Heart left ventricle (tissue), 16 donors: ENCODE measurements around the gene GALNT9. TPM values are rescaled to one million over a fixed set of nuclear protein-coding genes. Genes with fewer than 3 reads are reported as not detected.

ENCODE experiments used
- ATAC-seq, 4 donors: fragments of 200-7000 bp; cut with Tn5 transposase; one replicate each; pipeline ENCODE4 v1.9.1; 2020 to 2022; ENCODE audit warnings: moderate library complexity in 4 of 4, mild to moderate bottlenecking in 3 of 4, moderate number of reproducible peaks in 1 of 4
- DNase-seq, 5 donors: peaks; one replicate each; pipeline ENCODE4 v3.0.0-alpha.2; 2020
- H3K27ac ChIP-seq, 12 donors: fragments of 200-600 bp; sonication (generic) in 4 of 12; one replicate each; pipeline versions ENCODE4 v1.5.0 to v1.8.0; 2016 to 2022; ENCODE audit warnings: mild to moderate bottlenecking in 2 of 12
- H3K27me3 ChIP-seq, 9 donors: fragments of 200-600 bp; sonication (generic) in 2 of 9; one replicate each; pipeline versions ENCODE4 v1.5.1 to v1.8.0; 2016 to 2022; ENCODE audit warnings: mild to moderate bottlenecking in 3 of 9
- H3K36me3 ChIP-seq, 9 donors: fragments of 200-600 bp; sonication (generic) in 2 of 9; one replicate each; pipeline versions ENCODE4 v1.5.0 to v1.8.0; 2018 to 2022; ENCODE audit warnings: mild to moderate bottlenecking in 2 of 9
- H3K4me1 ChIP-seq, 12 donors: fragments of 200-600 bp; sonication (generic) in 4 of 12; one replicate each; pipeline versions ENCODE4 v1.5.0 to v1.8.0; 2016 to 2022; ENCODE audit warnings: mild to moderate bottlenecking in 3 of 12
- H3K4me3 ChIP-seq, 12 donors: fragments of 200-600 bp; sonication (generic) in 4 of 12; one replicate each; pipeline versions ENCODE4 v1.5.0 to v1.8.0; 2017 to 2022; ENCODE audit warnings: mild to moderate bottlenecking in 9 of 12, moderate library complexity in 4 of 12
- H3K9me3 ChIP-seq, 12 donors: fragments of 200-600 bp; sonication (generic) in 4 of 12; one replicate each; pipeline versions ENCODE4 v1.5.0 to v1.8.0; 2016 to 2022; ENCODE audit warnings: mild to moderate bottlenecking in 1 of 12
- POLR2A ChIP-seq, 2 donors: fragments of 450-650 bp; IDR thresholded peaks; one replicate each; pipeline ENCODE4 v1.6.1; 2017; ENCODE audit warnings: antibody characterized with exemption in 2 of 2, mild to moderate bottlenecking in 2 of 2, moderate library complexity in 2 of 2
- WGBS, 4 donors: extraction: QIAGEN DNeasy Blood & Tissue Kit in 2 of 4; methylation state at CpG; one replicate each; pipeline versions ENCODE4 v1.1.5 to v1.1.7; 2013 to 2018; 5-methylcytosine and 5-hydroxymethylcytosine counted together
- intact Hi-C, 10 donors: fragments of 100-400 bp; cut with DNase I; formaldehyde crosslinking; loops; one replicate each; pipeline versions ENCODE4 v1.11.1 to v1.14.2; 2022
- polyA plus RNA-seq, 2 donors: library from polyadenylated mRNA; stranded (reverse); fragments of 200-250 nt; gene quantifications; one replicate each; pipeline ENCODE4 v1.2.3, GENCODE V29; 2013
- total RNA-seq, 9 donors: library from RNA; depleted of rRNA in 2 of 9; stranded (reverse); fragments of >200 nt in 2 of 9; fragmentation: NEBNext Ultra II Directional in 3 of 9; extraction: Animal tissue kit (Norgen Biotek cat#: 25700) in 3 of 9; gene quantifications; one replicate each; pipeline versions ENCODE4 v1.1.0 to v1.2.4, GENCODE V29; 2016 to 2023
- TF ChIP-seq, protein P1 (sequence below), 12 donors: fragments of 200-600 bp; sonication (generic) in 4 of 12; IDR thresholded peaks; one replicate each; pipeline versions ENCODE4 v1.5.0 to v1.8.0; 2018 to 2022; ENCODE audit warnings: antibody characterized with exemption in 12 of 12, mild to moderate bottlenecking in 5 of 12
- donor health status: ischemic (EF 13 %, LVEDD 7.1; RV severe dilation, severe dysfunction).
- donor health status: healthy with polysubstance abuse.
- donor health status: DM: no; HTN: yes; CAD: no.
- donor health status: DM: no; HTN: no; CAD: no.
- donor health status: ischemic (EF 25% LVEDD 6.9; RV normal size, moderate dysfunction).
- donor health status: ischemic (EF 25% LVEDD 5.7; RV mildly dilated, moderate dysfunction).
- donor health status: healthy.
- donor health status: DM: yes; HTN: yes; CAD: no.
- donor health status: ischemic (EF 35%, LVEDD 5.7; RV mildly dilated, moderate dysfunction).
- donor health status: nonischemic (EF 11% LVEDD 7.7; RV severe dilation, severe dysfunction).
- donor health status: DM: yes; HTN: yes; CAD: no.
- donor health status: PGD.
- donor health status: ischemic (EF 29% LVEDD 5.4; RV normal size, mild dysfunction).
- donor health status: nonischemic (EF 23%, LVEDD 6.1; RV moderate dilation, normal function).

GALNT9 gene
- total and polyA plus RNA-seq, 11 donors, result 10.3 TPM; not detected in 10

DNA sequence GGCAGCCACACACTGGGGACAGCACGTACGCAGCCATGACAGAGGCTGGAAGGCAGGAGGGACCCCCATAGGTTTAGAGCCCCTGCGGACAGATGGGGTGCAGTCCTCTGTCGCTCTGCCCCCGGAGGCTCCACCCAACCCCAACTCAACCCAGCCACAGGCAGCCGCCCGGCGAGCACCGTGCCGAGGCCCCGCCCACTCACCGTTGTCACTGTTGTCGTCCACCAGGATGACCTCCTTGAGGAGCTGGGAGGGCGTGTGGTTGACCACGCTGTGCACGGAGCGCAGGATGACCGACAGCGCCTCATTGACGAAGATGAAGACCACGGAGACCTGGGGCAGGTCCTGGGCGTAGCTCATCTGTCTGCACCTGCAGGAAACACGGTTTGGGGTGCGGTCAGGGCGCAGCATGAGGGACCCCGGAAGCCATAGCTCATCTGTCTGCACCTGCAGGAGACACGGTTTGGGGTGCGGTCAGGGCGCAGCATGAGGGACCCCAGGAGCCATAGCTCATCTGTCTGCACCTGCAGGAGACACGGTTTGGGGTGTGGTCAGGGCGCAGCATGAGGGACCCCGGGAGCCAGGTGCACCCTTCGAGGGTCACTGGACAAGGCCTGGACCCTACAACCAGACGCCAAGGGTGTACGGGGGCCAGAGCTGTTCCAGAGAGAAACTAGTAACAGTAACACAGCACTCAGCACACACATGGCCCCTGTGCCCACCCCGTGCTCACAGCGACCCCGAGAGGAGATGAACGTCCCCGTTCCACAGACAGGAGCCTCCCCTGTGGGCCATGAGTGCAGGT is 66.9 kb downstream of the GALNT9 start:
- Histone ChIP-seq H3K27me3 (peaks cover 0 to 19% (median 2%) of the 10 kb centered on the region in 9 donors), H3K36me3 (no peaks in the 10 kb centered on the region), H3K27ac (no peak overlapping the region), H3K4me1 (no peaks in the 10 kb centered on the region), H3K9me3 (no peaks in the 10 kb centered on the region), H3K4me3 (no peak overlapping the region)
- DNase-seq, result no peak
- no peak for TF ChIP-seq POLR2A (IDR thresholded peaks at IDR 0.05)
- TF ChIP-seq, protein P1, sequence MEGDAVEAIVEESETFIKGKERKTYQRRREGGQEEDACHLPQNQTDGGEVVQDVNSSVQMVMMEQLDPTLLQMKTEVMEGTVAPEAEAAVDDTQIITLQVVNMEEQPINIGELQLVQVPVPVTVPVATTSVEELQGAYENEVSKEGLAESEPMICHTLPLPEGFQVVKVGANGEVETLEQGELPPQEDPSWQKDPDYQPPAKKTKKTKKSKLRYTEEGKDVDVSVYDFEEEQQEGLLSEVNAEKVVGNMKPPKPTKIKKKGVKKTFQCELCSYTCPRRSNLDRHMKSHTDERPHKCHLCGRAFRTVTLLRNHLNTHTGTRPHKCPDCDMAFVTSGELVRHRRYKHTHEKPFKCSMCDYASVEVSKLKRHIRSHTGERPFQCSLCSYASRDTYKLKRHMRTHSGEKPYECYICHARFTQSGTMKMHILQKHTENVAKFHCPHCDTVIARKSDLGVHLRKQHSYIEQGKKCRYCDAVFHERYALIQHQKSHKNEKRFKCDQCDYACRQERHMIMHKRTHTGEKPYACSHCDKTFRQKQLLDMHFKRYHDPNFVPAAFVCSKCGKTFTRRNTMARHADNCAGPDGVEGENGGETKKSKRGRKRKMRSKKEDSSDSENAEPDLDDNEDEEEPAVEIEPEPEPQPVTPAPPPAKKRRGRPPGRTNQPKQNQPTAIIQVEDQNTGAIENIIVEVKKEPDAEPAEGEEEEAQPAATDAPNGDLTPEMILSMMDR (IDR thresholded peaks at IDR 0.05), result no peak
- WGBS, 4 donors, result 85 to 93% (median 87%) methylated on average over 27 to 40 of the region's 40 CpGs
- ATAC-seq, result no peak
- intact Hi-C loops, result no loop called here

DNA sequence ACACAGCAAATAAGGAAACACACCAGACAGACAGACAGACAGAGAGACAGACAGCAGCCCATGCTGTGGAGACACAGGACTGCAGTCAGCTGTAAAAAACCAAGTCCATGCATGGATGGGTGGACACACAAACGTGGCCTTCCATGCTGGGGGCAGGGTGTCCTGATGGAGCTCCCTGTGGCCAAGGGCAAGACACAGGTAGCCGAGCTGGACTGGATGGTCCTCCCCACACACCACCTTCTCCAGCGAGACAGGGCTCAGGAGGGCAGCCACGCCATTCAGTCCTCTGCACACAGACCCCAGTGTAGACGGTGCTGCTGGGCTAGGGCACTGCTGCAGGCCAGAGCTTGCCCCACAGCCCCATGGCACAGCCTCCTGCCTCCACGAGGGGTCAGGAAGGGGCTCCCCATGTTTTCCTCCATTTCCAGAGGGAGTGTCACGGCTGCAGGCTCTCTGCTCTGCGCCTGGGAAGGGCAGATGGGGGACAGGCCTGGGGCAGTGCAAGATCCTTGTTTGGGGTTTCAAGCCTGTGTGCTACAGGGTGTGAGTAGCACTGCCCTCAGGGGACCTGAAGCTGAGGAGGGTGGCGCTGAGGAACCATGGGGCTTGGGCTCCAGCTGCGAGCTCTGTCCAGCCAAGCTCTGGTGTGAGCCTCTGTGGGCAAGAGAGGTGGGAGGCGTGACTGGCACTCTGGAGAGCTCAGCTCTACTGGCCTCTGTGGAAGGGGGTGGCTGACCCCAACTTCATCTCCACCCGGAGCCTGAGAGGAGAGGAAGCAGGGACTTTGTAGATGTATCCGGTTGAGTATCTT is 67.9 kb downstream of the GALNT9 start:
- no peak for ATAC-seq
- Histone ChIP-seq H3K4me1 (no peaks in the 10 kb centered on the region), H3K9me3 (no peaks in the 10 kb centered on the region), H3K36me3 (no peaks in the 10 kb centered on the region), H3K27me3 (peaks cover 0 to 17% (median 0%) of the 10 kb centered on the region in 9 donors), H3K4me3 (no peak overlapping the region), H3K27ac (no peak overlapping the region)
- intact Hi-C loops, result no loop called here
- TF ChIP-seq, protein P1 (IDR thresholded peaks at IDR 0.05), result no peak
- TF ChIP-seq POLR2A (IDR thresholded peaks at IDR 0.05), result no peak
- no peak for DNase-seq
- 73 to 81% (median 76%) methylated on average over 6 to 13 of the region's 13 CpGs for WGBS, 4 donors

DNA sequence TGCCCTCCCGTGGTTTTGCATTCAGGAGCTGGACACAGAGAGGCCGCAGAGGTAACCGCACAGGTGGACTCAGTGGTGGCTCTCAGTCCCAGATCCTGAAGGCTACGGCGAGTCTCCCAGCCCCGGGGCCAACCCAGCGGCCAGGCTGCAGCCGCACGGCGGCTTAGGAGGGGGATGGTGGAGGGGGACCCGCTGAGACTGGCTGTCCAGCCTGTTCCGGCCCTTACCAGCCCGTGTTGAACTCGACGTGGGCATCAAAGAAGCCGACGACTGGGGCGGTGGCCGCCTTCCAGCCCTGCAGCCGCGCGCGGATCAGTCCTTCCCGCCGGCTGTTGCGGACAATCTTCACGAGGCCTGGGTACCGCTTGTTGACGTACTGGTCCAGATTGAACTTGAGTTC is 68.7 kb downstream of the GALNT9 start:
- ATAC-seq, result no peak

More for the DNA sequence above, 68.7 kb downstream of the GALNT9 start:
- no peak overlapping the region for H3K4me3 ChIP-seq
- WGBS, 4 donors, result 86 to 95% (median 91%) methylated on average over 14 to 29 of the region's 29 CpGs
- no peak for DNase-seq
- H3K36me3 ChIP-seq, result no peaks in the 10 kb centered on the region
- intact Hi-C loops, result no loop called here
- TF ChIP-seq, protein P1 (IDR thresholded peaks at IDR 0.05), result no peak
- TF ChIP-seq POLR2A (IDR thresholded peaks at IDR 0.05), result no peak
- H3K27me3 ChIP-seq, result peaks cover 0 to 10% (median 0%) of the 10 kb centered on the region in 9 donors
- no peaks in the 10 kb centered on the region for H3K9me3 ChIP-seq
- H3K27ac ChIP-seq, result no peak overlapping the region
- H3K4me1 ChIP-seq, result no peaks in the 10 kb centered on the region
